ENCODE measurements around the gene KAZN.

KAZN gene

DNA sequence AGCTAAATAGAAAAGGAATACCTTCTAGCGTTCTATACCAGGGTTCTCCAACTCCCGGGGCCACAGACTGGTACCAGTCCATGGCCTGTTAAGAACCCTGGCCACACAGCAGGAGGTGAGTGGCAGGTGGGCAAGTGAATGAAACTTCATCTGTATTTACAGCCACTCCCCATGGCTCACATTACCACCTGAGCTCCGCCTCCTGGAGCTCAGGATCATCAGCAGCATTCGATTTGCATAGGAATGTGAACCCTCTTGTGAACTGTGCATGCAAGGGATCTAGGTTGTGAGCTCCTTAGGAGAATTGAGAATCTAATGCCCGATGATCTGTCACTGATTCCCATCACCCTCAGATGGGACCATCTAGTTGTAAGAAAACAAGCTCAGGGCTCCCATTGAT is 107.3 kb downstream of the KAZN start:
- Histone ChIP-seq H3K9ac (ENCODE audit: low read length) (no peak overlapping the region), H3K4me2 (ENCODE audit: low read depth, low read length) (no peak overlapping the region)
- TF ChIP-seq, protein P1, sequence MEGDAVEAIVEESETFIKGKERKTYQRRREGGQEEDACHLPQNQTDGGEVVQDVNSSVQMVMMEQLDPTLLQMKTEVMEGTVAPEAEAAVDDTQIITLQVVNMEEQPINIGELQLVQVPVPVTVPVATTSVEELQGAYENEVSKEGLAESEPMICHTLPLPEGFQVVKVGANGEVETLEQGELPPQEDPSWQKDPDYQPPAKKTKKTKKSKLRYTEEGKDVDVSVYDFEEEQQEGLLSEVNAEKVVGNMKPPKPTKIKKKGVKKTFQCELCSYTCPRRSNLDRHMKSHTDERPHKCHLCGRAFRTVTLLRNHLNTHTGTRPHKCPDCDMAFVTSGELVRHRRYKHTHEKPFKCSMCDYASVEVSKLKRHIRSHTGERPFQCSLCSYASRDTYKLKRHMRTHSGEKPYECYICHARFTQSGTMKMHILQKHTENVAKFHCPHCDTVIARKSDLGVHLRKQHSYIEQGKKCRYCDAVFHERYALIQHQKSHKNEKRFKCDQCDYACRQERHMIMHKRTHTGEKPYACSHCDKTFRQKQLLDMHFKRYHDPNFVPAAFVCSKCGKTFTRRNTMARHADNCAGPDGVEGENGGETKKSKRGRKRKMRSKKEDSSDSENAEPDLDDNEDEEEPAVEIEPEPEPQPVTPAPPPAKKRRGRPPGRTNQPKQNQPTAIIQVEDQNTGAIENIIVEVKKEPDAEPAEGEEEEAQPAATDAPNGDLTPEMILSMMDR (IDR thresholded peaks at IDR 0.05; ENCODE audit: low read length): no peak
- no peak for TF ChIP-seq EZH2 (optimal IDR thresholded peaks at IDR 0.05; ENCODE audit: low read depth, low read length)
- no peak for TF ChIP-seq EZH2phosphoT487 (IDR thresholded peaks at IDR 0.05; ENCODE audit: low read length)

DNA sequence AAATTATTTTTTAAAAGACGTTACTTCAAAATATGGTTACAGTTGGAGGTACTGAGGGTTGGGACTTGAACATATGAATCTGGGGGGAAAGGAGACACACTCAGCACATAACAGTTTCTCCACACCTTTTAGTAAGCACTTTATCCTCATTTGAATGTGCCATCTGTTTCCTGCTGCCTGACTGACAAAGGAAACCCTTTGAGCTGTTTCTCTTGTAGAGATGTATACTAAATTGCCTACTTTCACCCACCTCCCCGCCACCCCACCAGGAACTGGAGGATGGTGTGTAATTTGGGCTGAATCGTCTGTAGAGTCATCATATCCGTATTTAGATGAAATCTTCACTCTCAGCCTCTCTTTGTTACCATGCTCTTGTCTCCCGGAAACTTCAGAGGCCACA is 108.1 kb downstream of the KAZN start:
- Histone ChIP-seq H3K36me3 (replicated peaks; ENCODE audit: insufficient read depth, low read length) (no peaks in the 10 kb centered on the region), H3F3A (ENCODE audit: insufficient read depth, low read length) (no peaks in the 10 kb centered on the region), H3K4me3 (ENCODE audit: low read length) (no peak overlapping the region), H4K20me1 (ENCODE audit: insufficient read depth, low read length) (no peaks in the 10 kb centered on the region), H3K9ac (ENCODE audit: low read length) (no peak overlapping the region), H2AFZ (ENCODE audit: low read length) (no peak overlapping the region), H3K4me2 (ENCODE audit: low read depth, low read length) (no peak overlapping the region), H3K79me2 (ENCODE audit: low read length) (no peaks in the 10 kb centered on the region), H3K27me3 (replicated peaks; ENCODE audit: insufficient read depth, low read length) (no peaks in the 10 kb centered on the region), H3K4me1 (ENCODE audit: low read length) (no peaks in the 10 kb centered on the region), H3K9me3 (replicated peaks; ENCODE audit: insufficient read depth, low read length) (no peaks in the 10 kb centered on the region), H3K9me2 (replicated peaks; ENCODE audit: insufficient read depth, low read length) (no peaks in the 10 kb centered on the region), H3K27ac (ENCODE audit: low read length) (no peak overlapping the region)
- no peak for DNase-seq
- TF ChIP-seq, protein P1 (IDR thresholded peaks at IDR 0.05; ENCODE audit: low read length): no peak
- TF ChIP-seq EZH2phosphoT487 (IDR thresholded peaks at IDR 0.05; ENCODE audit: low read length): no peak
- TF ChIP-seq EZH2 (optimal IDR thresholded peaks at IDR 0.05; ENCODE audit: low read depth, low read length): no peak

More for the DNA sequence above, 107.3 kb downstream of the KAZN start:
- Histone ChIP-seq H3K9me2 (replicated peaks; ENCODE audit: insufficient read depth, low read length) (no peaks in the 10 kb centered on the region), H3K27ac (ENCODE audit: low read length) (no peak overlapping the region), H3K9me3 (replicated peaks; ENCODE audit: insufficient read depth, low read length) (no peaks in the 10 kb centered on the region), H3K36me3 (replicated peaks; ENCODE audit: insufficient read depth, low read length) (no peaks in the 10 kb centered on the region), H4K20me1 (ENCODE audit: insufficient read depth, low read length) (no peaks in the 10 kb centered on the region), H3K4me1 (ENCODE audit: low read length) (no peaks in the 10 kb centered on the region), H3K4me3 (ENCODE audit: low read length) (no peak overlapping the region), H3F3A (ENCODE audit: insufficient read depth, low read length) (no peaks in the 10 kb centered on the region), H3K79me2 (ENCODE audit: low read length) (no peaks in the 10 kb centered on the region), H3K27me3 (replicated peaks; ENCODE audit: insufficient read depth, low read length) (no peaks in the 10 kb centered on the region), H2AFZ (ENCODE audit: low read length) (no peak overlapping the region)
- DNase-seq: no peak

DNA sequence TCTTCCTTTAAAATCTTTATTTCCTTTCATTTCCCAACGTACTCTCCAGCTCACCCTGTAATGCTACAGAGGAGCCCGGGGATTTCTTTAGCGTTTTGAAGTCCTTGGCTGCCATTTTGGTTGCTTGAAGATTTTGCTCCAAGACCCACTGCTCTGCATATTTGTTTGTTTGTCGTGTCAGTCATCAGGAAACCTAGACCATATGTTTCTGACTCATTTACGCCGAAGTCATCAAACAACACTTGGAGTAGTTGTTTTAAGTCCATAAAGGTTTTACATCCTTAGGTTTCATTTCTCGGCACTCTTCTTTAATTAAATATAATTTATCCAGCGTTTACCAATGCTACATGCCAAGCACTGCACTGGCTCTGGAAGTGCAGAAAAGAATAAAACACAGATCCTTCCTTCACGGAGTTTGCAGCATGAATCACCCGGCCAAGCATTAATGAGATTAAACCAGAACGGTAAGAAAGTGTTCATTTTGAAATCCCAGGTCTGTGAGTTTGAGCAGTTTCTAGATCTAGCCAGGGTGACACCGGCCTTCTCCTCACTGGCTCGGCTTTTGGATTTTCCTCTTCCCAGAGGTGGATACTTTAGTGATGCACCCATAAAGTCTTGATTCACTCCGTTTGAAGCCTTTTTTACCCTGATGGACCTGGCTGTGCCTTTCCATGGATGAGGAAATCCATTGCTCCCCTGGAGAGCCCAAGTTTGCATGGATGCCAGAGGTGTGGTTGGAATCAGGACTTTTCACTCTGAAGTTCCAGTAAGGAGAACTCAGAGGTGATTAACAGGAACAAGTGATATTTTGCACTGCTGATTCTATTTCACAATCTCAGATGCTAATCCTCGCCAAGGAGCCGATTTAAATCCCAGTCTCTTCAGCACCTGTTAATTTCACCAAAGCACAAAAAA is 109.3 kb downstream of the KAZN start:
- no peaks in the 10 kb centered on the region for H4K20me1 ChIP-seq (ENCODE audit: insufficient read depth, low read length)
- no peaks in the 10 kb centered on the region for H3F3A ChIP-seq (ENCODE audit: insufficient read depth, low read length)
- TF ChIP-seq, protein P1 (IDR thresholded peaks at IDR 0.05; ENCODE audit: low read length): no peak
- TF ChIP-seq EZH2 (optimal IDR thresholded peaks at IDR 0.05; ENCODE audit: low read depth, low read length): no peak
- TF ChIP-seq EZH2phosphoT487 (IDR thresholded peaks at IDR 0.05; ENCODE audit: low read length): no peak
- no peak for DNase-seq
- H3K27me3 ChIP-seq (replicated peaks; ENCODE audit: insufficient read depth, low read length): no peaks in the 10 kb centered on the region
- H3K27ac ChIP-seq (ENCODE audit: low read length): no peak overlapping the region
- H3K4me2 ChIP-seq (ENCODE audit: low read depth, low read length): no peak overlapping the region
- H2AFZ ChIP-seq (ENCODE audit: low read length): no peak overlapping the region
- no peaks in the 10 kb centered on the region for H3K36me3 ChIP-seq (replicated peaks; ENCODE audit: insufficient read depth, low read length)
- no peaks in the 10 kb centered on the region for H3K79me2 ChIP-seq (ENCODE audit: low read length)
- H3K4me3 ChIP-seq (ENCODE audit: low read length): no peak overlapping the region
- no peaks in the 10 kb centered on the region for H3K9me2 ChIP-seq (replicated peaks; ENCODE audit: insufficient read depth, low read length)
- no peaks in the 10 kb centered on the region for H3K4me1 ChIP-seq (ENCODE audit: low read length)
- no peak overlapping the region for H3K9ac ChIP-seq (ENCODE audit: low read length)
- H3K9me3 ChIP-seq (replicated peaks; ENCODE audit: insufficient read depth, low read length): no peaks in the 10 kb centered on the region

Measured in MM.1S (cell line).